HS-5 (cell line): ENCODE data around the gene PI4KB.
A peak's percentile ranks its signal among the peaks of the same experiment; 100 is the strongest.
"Not testable (repeated sequence)": the region's sequence is repeated elsewhere in the genome, so short reads cannot be mapped to it uniquely, and the experiment has no call there.

Experiments
- DNase-seq: peaks from one replicate; pipeline ENCODE4 v3.0.0-alpha.2; 2012; ENCODE audit warnings: low read depth

Gene PI4KB

DNA sequence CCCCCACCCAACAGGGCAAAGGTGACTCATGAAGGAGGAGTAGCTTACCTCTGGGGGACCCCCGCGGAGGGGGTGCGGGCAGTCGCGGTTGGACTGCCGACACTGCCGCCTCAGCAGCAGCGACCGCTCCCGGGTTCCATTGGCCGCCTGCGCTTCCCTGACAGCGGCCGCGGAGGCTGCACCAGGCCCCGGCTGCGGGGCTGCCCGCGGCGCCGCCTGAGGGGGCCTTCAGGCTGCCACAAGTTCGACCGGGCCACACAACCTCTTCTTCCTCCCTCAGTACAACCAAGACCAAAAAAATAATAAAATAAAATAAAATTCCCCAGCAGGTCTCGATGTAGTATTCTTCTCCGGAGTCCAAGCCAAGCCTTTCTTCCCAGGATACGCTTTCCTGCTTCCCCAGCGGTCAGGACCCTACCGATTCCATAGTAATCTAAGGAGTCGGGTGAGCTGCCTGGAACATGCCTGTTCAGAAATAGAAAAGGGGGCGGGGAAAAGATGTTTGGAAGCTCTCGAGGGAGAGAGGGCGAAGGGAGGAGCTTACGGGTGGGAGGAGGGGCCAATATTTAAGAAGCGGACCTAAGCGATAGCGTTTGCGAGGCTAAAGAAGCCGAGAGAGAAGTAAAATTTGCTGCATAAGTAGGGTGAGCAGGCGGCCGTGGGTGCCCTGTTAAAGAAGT is at the start of gene PI4KB:
Gene PI4KB (minus strand): TSS at position 194 of the 680 bp plus-strand sequence. CDS start 10,935 bp downstream, outside the sequence.
- DNase-seq: peak; percentile 96

DNA sequence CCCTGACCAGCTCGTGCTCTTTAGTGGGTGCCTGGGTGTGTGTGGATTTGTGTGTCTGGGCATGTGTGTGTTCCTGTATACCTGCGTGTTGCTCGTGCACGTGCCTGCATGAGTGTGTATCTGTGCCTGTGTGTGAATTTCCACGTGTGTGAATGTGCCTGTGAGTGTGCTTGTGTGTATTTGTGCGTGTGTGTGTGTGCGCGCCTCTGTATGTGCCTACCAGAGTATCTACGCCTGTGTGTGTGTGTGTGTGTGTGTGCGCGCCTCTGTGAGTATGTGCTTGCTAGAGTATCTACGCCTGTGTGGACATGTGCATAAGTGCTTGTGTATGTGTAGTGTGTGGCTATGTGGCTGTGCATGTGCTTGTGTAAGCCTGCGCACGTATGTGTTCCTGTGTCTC is 46.0 kb upstream of the PI4KB start:
- no peak for DNase-seq

DNA sequence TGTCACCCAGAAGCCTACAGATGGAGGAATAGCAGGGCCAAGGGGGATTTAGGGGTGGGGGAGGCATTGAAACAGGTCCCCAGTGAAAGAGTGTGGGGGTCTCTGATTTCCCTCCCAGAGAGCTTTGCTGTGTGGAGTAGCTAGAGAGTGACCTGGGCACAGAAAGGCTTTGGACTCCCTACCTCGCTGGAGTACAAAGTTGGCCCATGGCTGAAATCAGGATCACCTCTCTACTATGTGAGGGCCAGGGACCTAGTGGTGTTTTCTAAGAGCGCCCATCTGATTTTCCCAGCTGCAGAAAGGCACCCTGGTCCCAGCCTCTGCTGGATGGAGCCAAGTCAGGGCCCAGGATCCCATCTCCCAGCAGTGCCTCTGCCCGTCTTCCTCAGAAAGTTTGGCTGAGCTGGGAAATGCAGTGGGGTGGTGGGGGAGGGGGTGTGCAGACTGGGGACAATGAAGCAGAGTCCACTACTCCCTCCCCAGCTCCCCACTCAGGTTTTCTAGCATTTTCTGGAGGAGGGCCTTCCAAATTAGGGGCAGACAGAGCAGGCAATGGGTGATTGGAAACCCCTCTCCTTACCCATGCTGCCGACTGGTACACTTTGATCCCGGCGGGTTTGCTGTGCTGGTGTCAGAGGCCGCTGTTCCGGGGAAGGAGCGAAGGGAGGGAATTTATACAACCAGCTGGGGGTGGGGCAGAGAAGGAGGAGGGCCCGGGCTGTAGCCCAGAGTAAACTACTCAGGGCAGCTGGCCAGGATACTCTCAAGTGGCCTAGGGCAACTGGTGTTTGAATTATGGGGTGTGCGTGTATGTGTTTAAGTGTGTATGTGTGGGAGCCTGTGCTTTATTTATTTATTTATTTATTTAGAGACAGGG is 45.1 kb upstream of the PI4KB start, which contains the start of gene SELENBP1:
Gene SELENBP1 (minus strand): TSS at position 648 of the 877 bp plus-strand sequence. CDS start 64 bp downstream, at position 584.
- DNase-seq: no peak

DNA sequence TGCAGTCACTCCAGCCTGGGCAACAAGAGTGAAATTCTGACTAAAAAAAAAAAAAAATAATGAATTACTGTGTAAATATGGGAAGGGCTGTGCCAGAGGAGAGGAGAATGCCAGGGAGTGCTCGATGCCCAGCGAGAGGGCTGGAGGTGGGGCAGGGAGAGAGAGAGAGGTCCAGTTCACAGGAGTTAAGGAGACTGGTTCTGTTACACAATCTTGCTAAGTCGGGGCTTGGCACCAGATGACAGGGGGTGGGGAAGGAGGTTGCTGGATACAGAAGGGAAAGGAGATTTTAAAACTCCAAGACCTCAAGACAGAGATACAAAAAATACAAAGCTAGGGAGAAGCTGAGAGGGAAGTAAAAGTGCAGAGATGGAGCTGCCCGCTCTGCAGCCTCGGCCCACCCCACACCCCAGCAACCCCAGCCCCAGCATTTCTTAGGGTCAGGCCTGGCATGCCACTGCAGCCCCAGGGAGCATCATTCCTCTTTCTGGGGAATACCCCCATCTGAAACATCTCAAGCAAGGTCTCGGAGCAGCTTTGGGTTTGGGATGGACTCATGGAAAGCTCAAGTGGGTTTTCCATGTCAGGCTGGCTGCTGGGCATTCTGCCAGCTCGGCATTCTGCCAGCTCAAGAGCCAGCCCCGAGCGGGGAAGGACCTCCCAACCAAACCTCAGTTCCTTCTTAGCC is 44.3 kb upstream of the PI4KB start:
- DNase-seq: no peak

DNA sequence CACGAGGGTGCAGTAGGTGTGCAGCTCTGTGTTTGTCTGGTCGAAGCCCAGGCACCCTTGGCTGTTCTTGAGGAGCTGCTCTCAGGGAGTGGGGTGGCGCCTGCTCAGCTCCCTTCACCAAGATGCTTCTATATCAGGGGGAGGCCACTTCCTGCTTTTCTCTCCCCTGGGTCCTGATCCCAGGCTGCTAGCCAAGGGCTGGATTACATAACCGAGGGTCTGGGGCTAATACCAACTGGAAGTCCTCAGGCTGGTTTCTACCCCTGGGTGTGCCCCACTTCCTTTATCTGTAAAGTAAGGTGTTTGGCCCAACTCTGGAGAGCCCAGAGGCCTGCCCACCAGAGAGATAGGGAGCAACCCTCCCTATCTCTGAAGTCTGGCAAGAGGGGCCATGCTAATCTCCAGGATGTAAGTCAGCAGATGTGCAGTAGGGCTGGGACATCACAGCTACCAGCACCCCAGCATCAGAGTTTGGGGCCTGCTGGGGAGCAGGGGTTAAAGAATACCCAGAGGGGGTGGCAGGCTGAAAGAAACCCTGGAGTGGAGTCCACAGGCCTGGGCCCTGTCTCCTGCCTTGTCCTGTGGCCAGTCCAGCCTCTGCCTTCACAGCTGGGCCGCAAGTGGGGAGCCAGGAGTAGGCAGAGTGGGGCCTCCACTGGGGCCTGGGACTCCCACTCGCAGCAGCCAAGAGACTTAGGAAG is 43.1 kb upstream of the PI4KB start:
- no peak for DNase-seq

DNA sequence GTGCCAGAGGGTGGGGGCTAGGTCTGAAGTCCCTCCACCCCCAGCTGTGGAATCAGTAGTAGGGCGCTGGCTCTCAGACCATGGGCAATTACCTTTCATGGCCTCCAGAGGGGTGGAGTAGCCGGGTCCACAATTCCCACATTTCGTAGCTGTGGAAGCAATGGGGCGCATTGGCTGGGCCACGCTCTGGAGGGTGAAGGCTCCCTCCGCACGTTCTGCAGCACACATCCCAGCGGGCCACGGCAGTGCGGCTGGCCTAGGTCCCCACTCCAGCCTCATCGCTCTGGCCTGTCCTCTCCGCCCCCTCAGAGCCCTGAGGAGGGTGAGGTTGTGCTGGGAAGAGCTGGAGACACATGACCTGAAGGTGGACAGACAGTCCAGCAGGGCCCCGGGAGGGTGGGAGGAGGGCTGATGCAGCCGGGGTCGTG is 42.4 kb upstream of the PI4KB start:
- DNase-seq: no peak

DNA sequence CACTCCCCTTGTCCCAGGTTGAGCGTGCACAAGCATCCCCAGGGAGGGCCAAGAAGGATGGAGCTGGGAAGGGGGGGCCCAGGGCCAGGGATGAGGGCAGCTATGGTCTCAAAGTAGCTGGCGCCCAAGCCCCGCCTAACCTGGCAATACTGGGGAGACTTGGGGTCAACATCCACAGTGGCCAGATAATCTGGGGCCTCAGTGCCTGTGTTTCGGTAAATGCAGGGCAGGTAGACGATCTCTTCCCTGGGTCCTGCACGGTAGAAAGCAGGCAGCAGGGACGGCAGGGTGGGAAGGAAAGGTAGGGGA is 42.0 kb upstream of the PI4KB start:
- DNase-seq: no peak

DNA sequence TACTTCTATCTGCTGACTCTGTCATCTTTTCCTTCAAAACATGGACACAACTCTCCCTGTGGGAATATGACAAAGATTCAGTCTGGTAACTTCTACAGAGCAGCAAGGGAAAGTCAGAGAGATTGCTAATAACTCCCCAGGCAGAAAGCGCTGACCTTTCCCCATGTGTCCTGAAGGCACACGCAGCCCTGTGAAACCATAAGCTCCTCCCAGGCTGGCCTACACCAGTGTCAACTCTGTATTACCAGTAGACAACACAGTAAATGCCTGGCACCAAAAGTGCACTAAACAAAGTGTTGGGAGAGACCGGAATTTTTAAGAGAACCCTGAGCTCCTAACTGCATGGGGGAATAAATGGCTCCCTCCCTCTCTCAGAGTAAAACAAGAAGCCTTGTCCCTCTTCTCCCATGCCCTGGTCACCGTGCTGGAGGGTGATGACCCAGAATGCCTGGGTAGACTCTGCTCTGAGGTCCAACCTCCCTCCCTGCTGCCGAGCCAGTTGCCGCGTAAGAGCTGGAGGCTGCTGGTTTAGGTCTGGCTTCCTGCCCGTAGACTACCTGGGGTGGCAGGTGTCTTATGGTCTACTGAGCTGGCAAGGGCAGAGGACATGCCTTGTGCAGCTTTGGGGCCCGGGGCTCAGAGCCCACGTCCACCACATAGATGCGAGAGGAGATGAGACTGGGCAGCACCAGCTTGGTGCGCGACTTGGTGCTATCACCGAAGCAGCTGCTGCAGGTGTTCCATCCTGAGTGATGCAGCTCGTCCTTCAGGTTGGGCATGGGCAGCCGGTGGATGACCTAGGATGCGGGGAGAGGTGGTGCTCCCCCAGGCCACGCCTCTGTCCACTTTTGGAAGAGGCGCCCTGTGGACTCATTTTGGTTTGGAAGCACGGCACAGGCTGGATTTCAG is 41.4 kb upstream of the PI4KB start:
- no peak for DNase-seq

DNA sequence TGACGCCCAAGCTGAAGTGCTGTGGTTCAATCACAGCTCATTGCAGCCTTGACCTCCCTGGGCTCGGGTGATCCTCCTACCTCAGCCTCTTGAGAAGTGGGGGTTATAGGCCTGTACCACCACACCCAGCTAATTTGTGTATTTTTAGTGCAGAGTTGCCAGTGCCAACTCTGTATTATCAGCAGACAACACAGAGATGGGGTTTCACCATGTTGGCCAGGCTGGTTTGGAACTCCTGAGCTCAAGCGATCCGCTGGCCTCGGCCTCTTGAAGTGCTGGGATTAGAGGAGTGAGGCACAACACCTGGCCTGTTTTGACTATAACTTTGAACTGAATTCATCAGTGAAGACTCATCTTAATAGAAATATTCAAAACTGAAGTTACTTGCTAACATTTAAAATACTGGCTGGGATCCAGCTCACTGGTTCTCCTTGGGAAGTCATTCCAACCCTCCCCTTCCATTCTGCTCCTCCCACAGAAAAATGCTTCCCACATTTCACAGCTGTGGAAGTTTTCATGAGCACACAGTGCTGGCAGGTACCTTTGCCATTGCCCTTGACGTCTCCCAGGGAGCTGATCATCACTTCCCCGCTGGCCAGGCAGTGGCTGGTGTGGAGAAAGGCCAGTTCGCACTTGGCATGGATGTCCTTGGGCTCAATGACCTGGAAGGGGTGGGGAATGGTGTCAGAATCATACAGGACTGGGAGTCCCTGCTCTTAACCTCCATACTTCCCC is 40.6 kb upstream of the PI4KB start:
- no peak for DNase-seq

DNA sequence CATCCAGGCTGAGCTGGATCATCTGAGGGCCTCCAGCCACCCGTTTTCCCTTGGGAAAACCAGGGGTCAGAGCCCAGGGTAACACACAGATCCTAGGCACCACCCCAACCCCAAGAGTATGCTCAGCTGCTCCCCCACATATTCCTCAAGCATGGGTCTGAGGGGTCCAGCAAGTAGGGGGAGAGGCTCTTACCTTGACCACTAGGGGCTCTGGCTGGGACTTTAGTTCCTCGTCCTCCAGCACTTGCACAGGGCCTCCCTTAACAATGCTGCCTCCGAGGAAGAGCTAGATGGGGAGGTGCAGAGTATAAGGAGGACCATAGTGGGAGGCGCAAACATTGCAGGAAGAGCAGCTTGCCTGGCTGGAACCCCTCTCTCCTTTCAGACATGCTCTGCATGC is 37.8 kb upstream of the PI4KB start:
- no peak for DNase-seq

DNA sequence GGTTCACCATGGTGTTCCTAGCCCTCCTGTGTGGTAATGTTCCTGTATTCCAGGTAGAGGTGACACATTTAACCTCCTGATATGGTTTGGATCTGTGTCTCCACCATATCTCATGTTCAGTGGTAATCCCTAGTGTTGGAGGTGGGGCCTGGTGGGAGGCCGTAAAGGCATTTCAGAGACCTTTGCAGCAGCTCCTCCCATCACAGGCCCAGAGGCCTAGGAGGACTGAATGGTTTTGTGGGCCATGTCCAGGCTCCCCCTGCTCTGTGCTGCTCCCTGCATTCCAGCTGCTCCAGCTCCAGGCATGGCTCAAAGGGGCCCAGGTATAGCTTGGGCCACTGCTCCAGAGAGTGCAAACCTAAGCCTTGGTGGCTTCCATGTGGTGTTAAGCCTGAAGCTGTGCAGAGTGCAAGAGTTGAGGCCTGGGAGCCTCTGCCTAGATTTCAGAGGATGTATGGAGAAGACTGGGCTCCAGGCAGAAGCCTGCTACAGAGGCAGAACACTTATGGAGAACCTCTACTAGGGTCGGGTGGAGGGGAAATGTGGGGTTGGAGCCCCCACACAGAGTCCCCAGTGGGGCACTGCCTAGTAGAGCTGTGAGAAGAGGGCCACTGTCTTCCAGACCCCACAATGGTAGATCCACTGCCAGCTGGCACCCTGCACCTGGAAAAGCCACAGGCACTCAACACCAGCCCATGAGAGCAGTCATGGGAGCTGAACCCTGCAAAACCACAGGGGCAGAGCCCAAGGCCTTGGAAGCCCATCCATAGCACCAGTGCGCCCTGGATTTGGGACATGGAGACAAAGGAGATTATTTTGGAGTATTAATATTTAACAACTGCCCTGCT is 35.3 kb upstream of the PI4KB start:
- no peak for DNase-seq

DNA sequence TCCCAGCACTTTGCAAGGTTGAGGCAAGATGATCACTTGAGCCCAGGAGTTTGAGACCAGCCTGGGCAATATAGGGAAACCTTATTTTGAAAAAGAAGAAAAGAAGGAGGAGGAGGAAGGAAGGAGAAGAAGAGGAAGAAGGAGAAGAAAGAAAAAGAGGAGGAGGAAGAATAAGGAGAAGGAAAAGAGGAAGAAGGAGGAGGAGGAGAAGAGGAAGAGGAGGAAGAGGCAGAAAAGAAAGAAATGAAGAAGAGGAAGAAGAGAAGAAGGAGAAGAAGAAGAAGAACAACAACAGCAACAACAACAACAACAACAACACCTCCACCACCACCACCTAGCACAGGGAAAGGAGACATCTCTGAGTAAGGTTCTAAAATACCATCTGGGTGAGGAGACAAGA is 34.7 kb upstream of the PI4KB start:
- no peak for DNase-seq

DNA sequence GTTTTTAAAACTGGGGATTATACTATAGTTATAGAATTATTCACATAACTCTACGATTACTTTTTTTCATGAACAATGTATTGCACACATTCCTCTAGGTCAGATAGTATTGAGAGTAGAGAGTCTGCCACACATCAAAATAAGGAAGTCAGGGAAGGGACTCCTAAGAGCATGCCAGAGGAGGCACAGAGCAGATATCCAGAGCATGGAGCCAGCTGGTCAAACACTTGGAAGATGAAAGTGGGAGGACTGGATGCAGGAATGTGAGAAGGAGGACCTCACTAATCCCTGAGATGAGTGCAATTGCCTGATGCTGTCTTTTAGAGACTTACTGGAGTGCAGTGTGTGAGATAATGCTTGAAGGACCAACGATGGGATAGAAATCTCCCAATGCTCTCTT is 29.5 kb upstream of the PI4KB start:
- DNase-seq: no peak

DNA sequence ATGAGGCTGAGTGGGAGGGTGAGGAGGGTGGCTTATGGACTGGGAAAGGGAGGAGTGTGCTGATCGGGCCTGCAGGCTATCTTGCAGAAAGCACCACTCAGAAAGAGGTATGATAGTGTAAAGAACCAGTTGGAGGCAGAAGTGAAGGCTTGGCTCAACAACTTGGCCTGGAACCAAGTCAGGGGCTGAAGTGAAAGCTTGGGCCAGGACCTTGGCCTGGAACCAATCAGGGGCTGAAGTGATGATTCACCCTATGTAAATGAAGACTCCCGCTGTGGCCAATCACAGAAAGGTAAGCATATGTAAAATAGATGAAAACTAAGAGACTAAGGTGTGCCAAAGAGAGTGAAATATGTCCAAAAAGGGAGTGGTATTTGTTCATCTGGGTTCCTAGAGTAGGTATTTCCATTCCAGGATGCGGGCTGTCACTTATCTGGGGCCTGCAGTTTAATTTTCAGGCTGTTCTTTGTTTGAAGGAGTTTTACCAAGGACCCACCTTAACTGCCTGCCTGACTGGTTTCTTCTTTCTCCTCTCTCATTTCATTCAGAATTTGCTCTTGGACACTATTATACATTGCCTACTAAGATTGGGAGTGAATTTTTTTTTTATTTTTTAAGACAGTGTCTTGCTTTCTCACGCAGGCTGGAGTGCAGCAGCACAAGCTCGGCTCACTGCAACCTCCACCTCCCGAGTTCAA is 25.0 kb upstream of the PI4KB start:
- DNase-seq: no peak

DNA sequence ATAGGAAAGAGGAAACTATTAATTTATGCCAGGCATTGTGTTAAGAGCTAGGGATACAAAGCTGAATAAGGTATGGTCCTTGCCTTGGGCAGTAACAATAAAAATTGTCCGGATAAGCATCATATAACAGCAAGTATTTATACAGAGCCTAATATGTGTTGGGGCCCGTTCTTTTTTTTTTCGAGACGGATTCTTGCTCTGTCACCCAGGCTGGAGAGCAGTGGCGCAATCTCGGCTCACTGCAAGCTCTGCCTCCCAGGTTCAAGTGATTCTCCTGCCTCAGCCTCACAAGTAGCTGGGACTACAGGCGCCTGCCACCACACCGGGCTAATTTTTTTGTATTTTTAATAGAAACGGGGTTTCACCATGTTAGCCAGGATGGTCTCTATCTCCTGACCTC is 23.1 kb upstream of the PI4KB start:
- not testable (repeated sequence) for DNase-seq

DNA sequence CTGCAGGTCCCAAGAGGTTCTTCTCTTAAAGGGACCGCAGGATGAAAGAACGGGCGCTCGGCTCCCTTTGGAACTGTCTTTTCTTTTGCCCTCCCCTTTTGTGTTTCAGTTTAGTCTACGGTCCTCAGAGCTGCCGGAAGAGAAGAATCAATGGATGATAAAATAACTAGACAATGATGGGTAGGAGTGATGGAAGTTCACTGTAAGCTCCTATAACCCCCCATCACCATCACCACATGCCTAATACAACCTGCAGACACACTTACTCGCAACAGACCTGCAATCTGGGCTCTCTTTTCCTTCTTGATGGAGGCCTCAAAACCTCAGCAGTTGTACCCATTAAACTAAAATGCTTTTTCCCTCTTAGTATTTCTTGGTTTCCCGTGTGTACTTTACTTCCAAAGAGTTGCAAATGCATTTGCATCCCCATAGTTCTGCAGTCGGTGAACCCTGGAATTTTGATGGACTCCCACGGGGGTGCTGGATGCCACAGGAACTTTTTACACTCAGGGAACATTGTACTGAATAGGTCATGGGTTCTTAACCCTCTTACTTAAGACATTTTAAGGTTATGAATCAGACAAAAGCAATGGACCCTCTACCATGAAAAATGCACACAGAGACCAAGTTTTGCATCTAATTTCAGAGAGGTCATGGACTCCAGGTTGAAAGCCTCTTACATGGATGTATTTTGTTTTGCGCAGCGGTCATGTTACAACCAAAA is 20.5 kb upstream of the PI4KB start:
- no peak for DNase-seq

DNA sequence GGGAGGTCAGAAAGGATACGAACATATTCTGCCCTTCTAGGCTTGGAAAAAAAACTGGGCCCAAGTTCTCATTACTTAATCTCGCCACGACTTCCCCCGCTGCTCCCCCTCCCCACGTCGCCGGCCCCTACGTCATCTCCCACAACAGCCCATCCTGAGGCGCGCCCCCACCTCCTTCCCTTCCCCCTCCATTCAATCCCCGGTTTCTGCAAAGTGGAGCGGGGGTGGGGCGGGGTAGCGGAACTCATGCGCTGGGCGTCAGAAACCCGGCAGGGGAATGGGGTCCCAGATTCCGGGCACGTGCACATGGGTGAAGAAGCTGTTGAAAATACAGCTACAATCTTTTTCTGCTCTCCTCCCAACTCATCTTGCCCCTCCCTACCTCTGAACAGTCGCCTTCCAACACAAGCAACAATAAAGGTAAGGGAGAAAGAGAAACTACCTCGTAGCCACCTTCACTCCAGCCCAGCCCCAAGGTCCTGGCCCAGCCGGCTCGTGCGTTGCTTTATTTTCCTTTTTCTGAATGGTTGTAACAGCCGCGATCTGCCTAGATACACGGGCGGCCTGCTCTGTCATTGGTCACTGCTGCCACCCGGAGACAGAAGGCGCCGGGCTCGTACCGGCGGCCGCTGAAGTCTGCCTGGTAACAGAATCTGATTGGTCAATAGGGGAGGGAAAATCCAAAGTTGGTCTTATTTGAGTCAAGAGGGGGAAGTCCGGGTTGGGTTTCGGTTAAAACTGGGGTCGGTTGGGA is 19.7 kb upstream of the PI4KB start, which contains the start of gene RFX5:
Gene RFX5 (minus strand): TSS at position 484 of the 754 bp plus-strand sequence. CDS start 932 bp downstream, outside the sequence.
- peak; percentile 90 for DNase-seq
